Measurements from ENCODE around the gene PXN.

Gene PXN

DNA sequence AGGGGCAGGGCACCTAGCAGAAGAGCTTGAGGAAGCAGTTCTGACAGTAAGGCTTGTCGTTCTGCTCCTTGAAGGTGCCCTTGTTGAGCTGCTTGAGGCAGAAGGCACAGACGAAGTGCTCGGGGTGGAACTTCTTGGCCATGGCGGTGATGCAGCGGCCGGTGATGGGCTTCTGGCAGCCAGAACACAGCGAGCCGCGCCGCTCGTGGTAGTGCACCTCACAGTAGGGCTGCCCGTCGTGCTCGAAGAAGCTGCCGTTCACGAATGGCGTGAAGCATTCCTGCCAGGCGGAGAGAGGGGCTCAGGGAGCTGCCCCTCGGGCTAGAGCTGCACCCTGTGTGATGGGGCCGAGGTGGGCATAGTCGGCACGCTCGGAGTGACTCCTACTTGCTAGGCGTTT is 53.2 kb downstream of the PXN start:
- TF ChIP-seq ZFP30 (CRISPR knock-in tag; IDR thresholded peaks at IDR 0.05) (no peak), PPARA (CRISPR knock-in tag; IDR thresholded peaks at IDR 0.05; ENCODE audit: borderline replicate concordance) (no peak), ISL1 (CRISPR knock-in tag; IDR thresholded peaks at IDR 0.05) (no peak), SNAI2 (CRISPR knock-in tag; IDR thresholded peaks at IDR 0.05) (no peak), RARB (CRISPR knock-in tag; IDR thresholded peaks at IDR 0.05) (no peak), BACH2 (CRISPR knock-in tag; IDR thresholded peaks at IDR 0.05; ENCODE audit: borderline replicate concordance) (no peak), OSR1 (CRISPR knock-in tag; IDR thresholded peaks at IDR 0.05) (no peak)
- TF ChIP-seq, protein P1, sequence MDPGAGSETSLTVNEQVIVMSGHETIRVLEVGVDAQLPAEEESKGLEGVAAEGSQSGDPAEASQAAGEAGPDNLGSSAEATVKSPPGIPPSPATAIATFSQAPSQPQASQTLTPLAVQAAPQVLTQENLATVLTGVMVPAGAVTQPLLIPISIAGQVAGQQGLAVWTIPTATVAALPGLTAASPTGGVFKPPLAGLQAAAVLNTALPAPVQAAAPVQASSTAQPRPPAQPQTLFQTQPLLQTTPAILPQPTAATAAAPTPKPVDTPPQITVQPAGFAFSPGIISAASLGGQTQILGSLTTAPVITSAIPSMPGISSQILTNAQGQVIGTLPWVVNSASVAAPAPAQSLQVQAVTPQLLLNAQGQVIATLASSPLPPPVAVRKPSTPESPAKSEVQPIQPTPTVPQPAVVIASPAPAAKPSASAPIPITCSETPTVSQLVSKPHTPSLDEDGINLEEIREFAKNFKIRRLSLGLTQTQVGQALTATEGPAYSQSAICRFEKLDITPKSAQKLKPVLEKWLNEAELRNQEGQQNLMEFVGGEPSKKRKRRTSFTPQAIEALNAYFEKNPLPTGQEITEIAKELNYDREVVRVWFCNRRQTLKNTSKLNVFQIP (CRISPR knock-in tag; IDR thresholded peaks at IDR 0.05; ENCODE audit: borderline replicate concordance, low read depth), result no peak
- TF ChIP-seq, protein P2, sequence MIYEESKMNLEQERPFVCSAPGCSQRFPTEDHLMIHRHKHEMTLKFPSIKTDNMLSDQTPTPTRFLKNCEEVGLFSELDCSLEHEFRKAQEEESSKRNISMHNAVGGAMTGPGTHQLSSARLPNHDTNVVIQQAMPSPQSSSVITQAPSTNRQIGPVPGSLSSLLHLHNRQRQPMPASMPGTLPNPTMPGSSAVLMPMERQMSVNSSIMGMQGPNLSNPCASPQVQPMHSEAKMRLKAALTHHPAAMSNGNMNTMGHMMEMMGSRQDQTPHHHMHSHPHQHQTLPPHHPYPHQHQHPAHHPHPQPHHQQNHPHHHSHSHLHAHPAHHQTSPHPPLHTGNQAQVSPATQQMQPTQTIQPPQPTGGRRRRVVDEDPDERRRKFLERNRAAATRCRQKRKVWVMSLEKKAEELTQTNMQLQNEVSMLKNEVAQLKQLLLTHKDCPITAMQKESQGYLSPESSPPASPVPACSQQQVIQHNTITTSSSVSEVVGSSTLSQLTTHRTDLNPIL (CRISPR knock-in tag; IDR thresholded peaks at IDR 0.05; ENCODE audit: low read depth), result no peak
- ATAC-seq, result no peak

DNA sequence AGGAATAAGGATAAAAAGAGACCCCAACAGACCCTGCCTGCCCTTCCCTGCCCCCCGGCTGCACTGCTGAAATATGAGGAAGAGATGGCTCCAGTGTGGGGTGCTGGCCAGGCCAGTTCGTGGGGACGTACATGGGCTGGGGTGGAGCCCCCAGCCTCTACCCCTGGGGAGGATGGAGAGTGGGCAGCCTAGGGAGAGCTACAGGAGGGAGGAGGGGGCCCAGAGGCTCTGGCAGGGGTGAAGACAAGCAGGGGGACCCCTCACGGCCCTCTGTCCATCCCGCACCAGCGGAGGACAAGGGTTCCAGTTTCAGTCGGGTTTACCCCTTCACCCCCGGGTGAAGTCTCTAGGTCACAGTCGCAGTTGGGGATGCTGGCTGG is 53.6 kb downstream of the PXN start:
- ATAC-seq, result no peak
- TF ChIP-seq ZNF70 (CRISPR knock-in tag; IDR thresholded peaks at IDR 0.05) (no peak), CSDC2 (CRISPR knock-in tag; IDR thresholded peaks at IDR 0.05) (no peak), GLIS3 (CRISPR knock-in tag; IDR thresholded peaks at IDR 0.05) (no peak), RARB (CRISPR knock-in tag; IDR thresholded peaks at IDR 0.05) (no peak), TOX (CRISPR knock-in tag; IDR thresholded peaks at IDR 0.05; ENCODE audit: borderline replicate concordance) (no peak), ZFP3 (CRISPR knock-in tag; IDR thresholded peaks at IDR 0.05) (no peak)
- TF ChIP-seq, protein P1 (CRISPR knock-in tag; IDR thresholded peaks at IDR 0.05; ENCODE audit: borderline replicate concordance, low read depth), result no peak

GRCh38 chr12:120211243-120211903 is 54.2 kb downstream of the PXN start:
- TF ChIP-seq ZC3H10 (CRISPR knock-in tag; IDR thresholded peaks at IDR 0.05) (no peak), TOX (CRISPR knock-in tag; IDR thresholded peaks at IDR 0.05; ENCODE audit: borderline replicate concordance) (no peak), ZNF565 (CRISPR knock-in tag; conservative IDR thresholded peaks at IDR 0.05; ENCODE audit: low read depth) (no peak), ESRRG (CRISPR knock-in tag; IDR thresholded peaks at IDR 0.05) (no peak), PPARA (CRISPR knock-in tag; IDR thresholded peaks at IDR 0.05; ENCODE audit: borderline replicate concordance) (no peak), SNAI2 (CRISPR knock-in tag; IDR thresholded peaks at IDR 0.05) (no peak), BACH2 (CRISPR knock-in tag; IDR thresholded peaks at IDR 0.05; ENCODE audit: borderline replicate concordance) (no peak), GLIS3 (CRISPR knock-in tag; IDR thresholded peaks at IDR 0.05) (no peak), ZFP30 (CRISPR knock-in tag; IDR thresholded peaks at IDR 0.05) (no peak), ZNF8 (CRISPR knock-in tag; IDR thresholded peaks at IDR 0.05) (no peak), OSR1 (CRISPR knock-in tag; IDR thresholded peaks at IDR 0.05) (no peak), RARB (CRISPR knock-in tag; IDR thresholded peaks at IDR 0.05) (no peak), TCF4 (CRISPR knock-in tag; IDR thresholded peaks at IDR 0.05; ENCODE audit: borderline replicate concordance) (no peak), ZNF70 (CRISPR knock-in tag; IDR thresholded peaks at IDR 0.05) (no peak), ISL1 (CRISPR knock-in tag; IDR thresholded peaks at IDR 0.05) (no peak), ARNTL (CRISPR knock-in tag; IDR thresholded peaks at IDR 0.05; ENCODE audit: borderline replicate concordance, low read depth) (no peak)
- TF ChIP-seq, protein P3, sequence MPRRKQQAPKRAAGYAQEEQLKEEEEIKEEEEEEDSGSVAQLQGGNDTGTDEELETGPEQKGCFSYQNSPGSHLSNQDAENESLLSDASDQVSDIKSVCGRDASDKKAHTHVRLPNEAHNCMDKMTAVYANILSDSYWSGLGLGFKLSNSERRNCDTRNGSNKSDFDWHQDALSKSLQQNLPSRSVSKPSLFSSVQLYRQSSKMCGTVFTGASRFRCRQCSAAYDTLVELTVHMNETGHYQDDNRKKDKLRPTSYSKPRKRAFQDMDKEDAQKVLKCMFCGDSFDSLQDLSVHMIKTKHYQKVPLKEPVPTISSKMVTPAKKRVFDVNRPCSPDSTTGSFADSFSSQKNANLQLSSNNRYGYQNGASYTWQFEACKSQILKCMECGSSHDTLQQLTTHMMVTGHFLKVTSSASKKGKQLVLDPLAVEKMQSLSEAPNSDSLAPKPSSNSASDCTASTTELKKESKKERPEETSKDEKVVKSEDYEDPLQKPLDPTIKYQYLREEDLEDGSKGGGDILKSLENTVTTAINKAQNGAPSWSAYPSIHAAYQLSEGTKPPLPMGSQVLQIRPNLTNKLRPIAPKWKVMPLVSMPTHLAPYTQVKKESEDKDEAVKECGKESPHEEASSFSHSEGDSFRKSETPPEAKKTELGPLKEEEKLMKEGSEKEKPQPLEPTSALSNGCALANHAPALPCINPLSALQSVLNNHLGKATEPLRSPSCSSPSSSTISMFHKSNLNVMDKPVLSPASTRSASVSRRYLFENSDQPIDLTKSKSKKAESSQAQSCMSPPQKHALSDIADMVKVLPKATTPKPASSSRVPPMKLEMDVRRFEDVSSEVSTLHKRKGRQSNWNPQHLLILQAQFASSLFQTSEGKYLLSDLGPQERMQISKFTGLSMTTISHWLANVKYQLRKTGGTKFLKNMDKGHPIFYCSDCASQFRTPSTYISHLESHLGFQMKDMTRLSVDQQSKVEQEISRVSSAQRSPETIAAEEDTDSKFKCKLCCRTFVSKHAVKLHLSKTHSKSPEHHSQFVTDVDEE (CRISPR knock-in tag; IDR thresholded peaks at IDR 0.05), result no peak
- TF ChIP-seq, protein P4, sequence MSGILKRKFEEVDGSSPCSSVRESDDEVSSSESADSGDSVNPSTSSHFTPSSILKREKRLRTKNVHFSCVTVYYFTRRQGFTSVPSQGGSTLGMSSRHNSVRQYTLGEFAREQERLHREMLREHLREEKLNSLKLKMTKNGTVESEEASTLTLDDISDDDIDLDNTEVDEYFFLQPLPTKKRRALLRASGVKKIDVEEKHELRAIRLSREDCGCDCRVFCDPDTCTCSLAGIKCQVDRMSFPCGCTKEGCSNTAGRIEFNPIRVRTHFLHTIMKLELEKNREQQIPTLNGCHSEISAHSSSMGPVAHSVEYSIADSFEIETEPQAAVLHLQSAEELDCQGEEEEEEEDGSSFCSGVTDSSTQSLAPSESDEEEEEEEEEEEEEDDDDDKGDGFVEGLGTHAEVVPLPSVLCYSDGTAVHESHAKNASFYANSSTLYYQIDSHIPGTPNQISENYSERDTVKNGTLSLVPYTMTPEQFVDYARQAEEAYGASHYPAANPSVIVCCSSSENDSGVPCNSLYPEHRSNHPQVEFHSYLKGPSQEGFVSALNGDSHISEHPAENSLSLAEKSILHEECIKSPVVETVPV (CRISPR knock-in tag; IDR thresholded peaks at IDR 0.05), result no peak
- TF ChIP-seq, protein P1 (CRISPR knock-in tag; IDR thresholded peaks at IDR 0.05; ENCODE audit: borderline replicate concordance, low read depth), result no peak
- TF ChIP-seq, protein P2 (CRISPR knock-in tag; IDR thresholded peaks at IDR 0.05; ENCODE audit: low read depth), result no peak
- no peak for ATAC-seq

All from SK-N-SH treated with all-trans-retinoic acid at 6 μM for 48 hours (cell line).